ENCODE results near the gene COL4A6. TPM values are rescaled to one million over a fixed set of nuclear protein-coding genes. Genes with fewer than 3 reads are reported as not detected.

Gene COL4A6
- total and polyA plus RNA-seq, 2 of the 8 experiments (the other 6 are each of a cell fraction or from before 2014, with no cell fraction given), result 5.9 to 11.8 TPM

DNA sequence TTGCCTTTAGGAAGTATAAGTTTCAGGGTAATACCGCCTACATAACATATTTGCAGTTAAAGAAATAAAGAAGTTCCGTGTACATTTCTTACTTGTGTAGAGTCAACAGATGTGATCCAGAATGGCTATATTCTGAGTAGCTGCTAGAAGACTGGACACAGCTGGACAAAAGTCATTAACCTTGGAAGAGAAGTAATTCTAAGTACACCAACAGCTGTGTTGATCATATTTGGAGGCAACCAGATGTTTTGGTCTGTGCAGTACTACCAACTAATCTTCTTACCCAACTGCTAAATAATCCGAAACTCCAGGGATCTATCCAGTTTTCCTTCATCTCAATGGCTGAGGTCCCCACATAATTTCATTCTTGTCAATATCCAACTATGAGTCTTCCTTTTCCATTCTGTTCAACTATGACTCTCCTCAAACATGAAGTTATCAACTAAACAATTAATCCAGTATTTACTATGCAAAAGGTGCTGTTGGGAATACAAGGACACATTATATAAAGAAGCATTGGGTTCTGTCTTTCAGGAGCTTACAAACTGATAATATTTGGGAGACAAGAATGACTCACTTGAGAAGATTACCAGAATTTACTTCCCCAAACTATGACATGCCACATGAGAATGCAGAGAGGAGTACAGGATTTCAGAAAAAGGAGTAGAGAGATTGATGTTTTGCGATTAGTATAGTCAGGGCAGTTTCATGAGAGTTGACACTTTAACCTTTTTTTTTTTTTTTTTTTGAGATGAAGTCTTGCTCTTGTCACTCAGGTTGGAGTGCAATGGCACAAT is 78.2 kb downstream of the COL4A6 start:
- no peak for TF ChIP-seq HDAC2 (IDR thresholded peaks at IDR 0.05; ENCODE audit: borderline replicate concordance in 1 of 2, low read depth in 2 of 2, low read length in 2 of 2)
- TF ChIP-seq KDM5A (IDR thresholded peaks at IDR 0.05; ENCODE audit: low read length), result no peak
- no peak for TF ChIP-seq KDM1A (IDR thresholded peaks at IDR 0.05; ENCODE audit: borderline replicate concordance, low read length)
- TF ChIP-seq, protein P1, sequence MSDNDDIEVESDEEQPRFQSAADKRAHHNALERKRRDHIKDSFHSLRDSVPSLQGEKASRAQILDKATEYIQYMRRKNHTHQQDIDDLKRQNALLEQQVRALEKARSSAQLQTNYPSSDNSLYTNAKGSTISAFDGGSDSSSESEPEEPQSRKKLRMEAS (IDR thresholded peaks at IDR 0.05), result no peak
- no peak for TF ChIP-seq CTBP2 (IDR thresholded peaks at IDR 0.05; ENCODE audit: borderline replicate concordance, insufficient read depth, insufficient read length, low read length)
- no peak for TF ChIP-seq ZNF274 (IDR thresholded peaks at IDR 0.05; ENCODE audit: borderline replicate concordance, extremely low read depth, low read length)
- TF ChIP-seq JUN (IDR thresholded peaks at IDR 0.05; ENCODE audit: low read depth, low read length), result no peak
- TF ChIP-seq EGR1 (IDR thresholded peaks at IDR 0.05; ENCODE audit: borderline replicate concordance, low read depth, low read length), result no peak
- TF ChIP-seq, protein P2, sequence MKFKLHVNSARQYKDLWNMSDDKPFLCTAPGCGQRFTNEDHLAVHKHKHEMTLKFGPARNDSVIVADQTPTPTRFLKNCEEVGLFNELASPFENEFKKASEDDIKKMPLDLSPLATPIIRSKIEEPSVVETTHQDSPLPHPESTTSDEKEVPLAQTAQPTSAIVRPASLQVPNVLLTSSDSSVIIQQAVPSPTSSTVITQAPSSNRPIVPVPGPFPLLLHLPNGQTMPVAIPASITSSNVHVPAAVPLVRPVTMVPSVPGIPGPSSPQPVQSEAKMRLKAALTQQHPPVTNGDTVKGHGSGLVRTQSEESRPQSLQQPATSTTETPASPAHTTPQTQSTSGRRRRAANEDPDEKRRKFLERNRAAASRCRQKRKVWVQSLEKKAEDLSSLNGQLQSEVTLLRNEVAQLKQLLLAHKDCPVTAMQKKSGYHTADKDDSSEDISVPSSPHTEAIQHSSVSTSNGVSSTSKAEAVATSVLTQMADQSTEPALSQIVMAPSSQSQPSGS (IDR thresholded peaks at IDR 0.05; ENCODE audit: low read length), result no peak
- TF ChIP-seq BCL11A (IDR thresholded peaks at IDR 0.05; ENCODE audit: low read depth in 2 of 2, low read length in 2 of 2), result no peak
- H4K5ac ChIP-seq (ENCODE audit: insufficient read length, low read depth, low read length), result no peak overlapping the region
- H3K4me1 ChIP-seq (replicated peaks in 1 of 4; ENCODE audit: control insufficient read depth in 3 of 4, insufficient read depth in 4 of 4, low read length in 3 of 4), result peaks cover 0 to 4% (median 0%) of the 10 kb centered on the region in 4 experiments; a peak in 1 of 7 replicates
- no peaks in the 10 kb centered on the region for H3K27me3 ChIP-seq (replicated peaks in 1 of 4; ENCODE audit: control insufficient read depth in 3 of 4, extremely low read depth in 1 of 4, insufficient read depth in 3 of 4, low read length in 3 of 4)
- CTCF ChIA-PET (ENCODE audit: partially characterized antibody), result interaction anchor here (0.6 kb wide), 2 partner anchors 48 to 468 kb away, joined by 3 to 5 read pairs; no protein-coding TSS in a partner anchor
- no peak overlapping the region for H3K4ac ChIP-seq (replicated peaks; ENCODE audit: insufficient read length, low read depth, low read length)
- no peak overlapping the region for H2AK5ac ChIP-seq (ENCODE audit: low read depth, low read length)
- no peak overlapping the region for H2BK15ac ChIP-seq (ENCODE audit: low read length)
- no peak overlapping the region for H3K9ac ChIP-seq (replicated peaks in 1 of 4; ENCODE audit: extremely low read depth in 1 of 4, low read depth in 3 of 4, low read length in 3 of 4)
- no peak overlapping the region for H4K91ac ChIP-seq (replicated peaks; ENCODE audit: insufficient read length, low read length)
- no peak for DNase-seq (ENCODE audit: low read depth in 1 of 2, low spot score in 2 of 2)
- no peak overlapping the region for H2AFZ ChIP-seq (ENCODE audit: low read length)
- H3K56ac ChIP-seq (replicated peaks; ENCODE audit: insufficient read length, low read depth, low read length), result no peak overlapping the region
- H2BK12ac ChIP-seq (ENCODE audit: low read depth, low read length), result no peak overlapping the region
- no peak overlapping the region for H3K4me3 ChIP-seq (ENCODE audit: extremely low read depth in 1 of 4, insufficient read depth in 2 of 4, low read depth in 3 of 4, low read length in 4 of 4)
- POLR2A ChIA-PET (ENCODE audit: partially characterized antibody), result no interaction called here
- no peak overlapping the region for H2BK5ac ChIP-seq (ENCODE audit: low read depth, low read length)
- whole genome bisulfite sequencing, 2 experiments (ENCODE audit: extremely low coverage in 1 of 2, insufficient coverage in 1 of 2, insufficient read length in 1 of 2, insufficient replicate concordance in 2 of 2, low coverage in 1 of 2, low lambda C conversion rate in 2 of 2, missing lambda C conversion rate in 1 of 2), result 87% methylated on average over 3 of the region's 4 CpGs; no CpG with 5 or more reads in 1 of the 2 experiments
- FAIRE-seq, result no peak
- H3K9me3 ChIP-seq (ENCODE audit: insufficient read depth in 2 of 2, low read depth in 1 of 2, low read length in 1 of 2), result no peaks in the 10 kb centered on the region
- H3K18ac ChIP-seq (ENCODE audit: extremely low read depth, low read length), result no peak overlapping the region
- no peak overlapping the region for H2BK120ac ChIP-seq (replicated peaks; ENCODE audit: low read depth, low read length)
- no peak overlapping the region for H4K8ac ChIP-seq (ENCODE audit: extremely low read depth, insufficient read depth, low read length)
- no peak overlapping the region for H3K14ac ChIP-seq (ENCODE audit: insufficient read length)
- no peaks in the 10 kb centered on the region for H3K36me3 ChIP-seq (ENCODE audit: control insufficient read depth in 2 of 4, insufficient read depth in 4 of 4, low read length in 3 of 4)
- H3K79me1 ChIP-seq (ENCODE audit: low read depth, low read length), result no peaks in the 10 kb centered on the region
- H3K79me2 ChIP-seq (ENCODE audit: control insufficient read depth in 1 of 2, insufficient read depth in 2 of 2, low read length in 2 of 2), result no peaks in the 10 kb centered on the region
- H4K20me1 ChIP-seq (replicated peaks in 1 of 2; ENCODE audit: control insufficient read depth in 1 of 2, insufficient read depth in 2 of 2, low read length in 2 of 2), result no peaks in the 10 kb centered on the region
- no peak overlapping the region for H3K23ac ChIP-seq (ENCODE audit: insufficient read length)
- H3K4me2 ChIP-seq (ENCODE audit: insufficient read depth in 1 of 2, low read depth in 2 of 2, low read length in 2 of 2), result no peak overlapping the region
- H3K27ac ChIP-seq (ENCODE audit: low read depth, low read length), result no peak overlapping the region
- no peaks in the 10 kb centered on the region for H3K23me2 ChIP-seq (ENCODE audit: low read depth, low read length)
- no peak overlapping the region for H2BK20ac ChIP-seq (ENCODE audit: low read length)

Measured in H1 (cell line).